Measurements from ENCODE around the gene MISP. TPM values are rescaled to one million over a fixed set of nuclear protein-coding genes. Genes with fewer than 3 reads are reported as not detected.

MISP gene
- total RNA-seq, 4 donors from 2014 or later = 197 to 501 (median 402) TPM

DNA sequence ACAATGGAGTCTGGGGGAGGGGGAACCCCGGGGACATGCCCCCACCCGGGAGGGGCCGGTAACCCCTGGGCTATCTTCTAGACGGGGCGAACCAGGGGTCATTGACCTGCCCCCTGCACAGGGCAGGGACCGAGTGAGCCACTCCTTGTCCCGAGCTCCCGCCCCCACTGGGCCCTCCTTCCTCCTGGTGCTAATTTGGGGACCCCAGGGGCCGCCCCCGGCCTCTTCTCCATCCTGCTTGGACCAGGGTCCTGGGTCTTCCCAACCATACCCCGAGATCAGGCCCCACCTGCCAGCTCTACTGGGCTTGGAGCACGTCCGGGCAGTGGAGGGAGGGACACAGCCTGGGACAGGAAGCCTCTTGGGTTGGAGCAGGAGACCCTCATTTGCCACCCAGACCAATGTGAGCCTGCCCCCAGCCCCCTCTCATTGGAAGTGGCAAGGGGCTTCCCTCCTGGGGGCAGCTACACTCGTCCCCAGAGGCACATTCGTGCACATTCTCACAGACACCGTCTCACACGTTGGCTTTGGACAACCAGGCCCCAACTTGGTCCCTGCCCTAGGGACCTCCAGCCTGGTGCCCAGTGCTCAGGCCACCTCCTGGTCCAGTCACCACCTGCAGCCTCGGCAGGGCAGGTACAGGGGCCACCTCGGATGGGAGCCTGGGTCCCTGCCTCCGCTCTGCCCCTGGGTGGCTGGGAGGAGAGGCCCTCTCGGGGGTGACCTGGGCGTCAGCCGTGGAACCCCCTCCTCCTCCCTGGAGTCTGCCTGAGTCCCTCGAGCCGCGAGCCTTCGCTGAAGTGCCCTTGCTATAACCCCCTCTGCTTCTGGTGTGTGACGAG is 3.3 kb upstream of the MISP start:
- Histone ChIP-seq H3K36me3 (no peaks in the 10 kb centered on the region), H3K4me3 (peak overlapping the region in 1 of 4 donors; percentile 44), H3K4me1 (peaks cover 0 to 43% (median 20%) of the 10 kb centered on the region in 4 donors), H3K27ac (peak overlapping the region; percentile 83 to 97 (median 95)), H3K9me3 (no peaks in the 10 kb centered on the region), H3K27me3 (peaks cover 3% of the 10 kb centered on the region)
- in situ Hi-C loops (cut with MboI; ENCODE audit: low pct_ligation_motif_present in 1 of 4, low pct_unique_long_range_greater_than_20kb in 1 of 4, low sequenced_read_pairs in 3 of 4) = no loop called here
- intact Hi-C loops (cut with DNase I; ENCODE audit: low total_unique reads) = no loop called here
- no peak for TF ChIP-seq POLR2AphosphoS5 (IDR thresholded peaks at IDR 0.05)
- no peak for TF ChIP-seq EP300 (IDR thresholded peaks at IDR 0.05; ENCODE audit: low read depth)
- TF ChIP-seq, protein P1, sequence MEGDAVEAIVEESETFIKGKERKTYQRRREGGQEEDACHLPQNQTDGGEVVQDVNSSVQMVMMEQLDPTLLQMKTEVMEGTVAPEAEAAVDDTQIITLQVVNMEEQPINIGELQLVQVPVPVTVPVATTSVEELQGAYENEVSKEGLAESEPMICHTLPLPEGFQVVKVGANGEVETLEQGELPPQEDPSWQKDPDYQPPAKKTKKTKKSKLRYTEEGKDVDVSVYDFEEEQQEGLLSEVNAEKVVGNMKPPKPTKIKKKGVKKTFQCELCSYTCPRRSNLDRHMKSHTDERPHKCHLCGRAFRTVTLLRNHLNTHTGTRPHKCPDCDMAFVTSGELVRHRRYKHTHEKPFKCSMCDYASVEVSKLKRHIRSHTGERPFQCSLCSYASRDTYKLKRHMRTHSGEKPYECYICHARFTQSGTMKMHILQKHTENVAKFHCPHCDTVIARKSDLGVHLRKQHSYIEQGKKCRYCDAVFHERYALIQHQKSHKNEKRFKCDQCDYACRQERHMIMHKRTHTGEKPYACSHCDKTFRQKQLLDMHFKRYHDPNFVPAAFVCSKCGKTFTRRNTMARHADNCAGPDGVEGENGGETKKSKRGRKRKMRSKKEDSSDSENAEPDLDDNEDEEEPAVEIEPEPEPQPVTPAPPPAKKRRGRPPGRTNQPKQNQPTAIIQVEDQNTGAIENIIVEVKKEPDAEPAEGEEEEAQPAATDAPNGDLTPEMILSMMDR (IDR thresholded peaks at IDR 0.05) = no peak
- TF ChIP-seq POLR2A (IDR thresholded peaks at IDR 0.05) = no peak
- no peak for DNase-seq
- WGBS, 2 donors (ENCODE audit: low coverage in 1 of 2) = 76% methylated on average over 25 of the region's 28 CpGs; no CpG with 5 or more reads in 1 of the 2 donors

DNA sequence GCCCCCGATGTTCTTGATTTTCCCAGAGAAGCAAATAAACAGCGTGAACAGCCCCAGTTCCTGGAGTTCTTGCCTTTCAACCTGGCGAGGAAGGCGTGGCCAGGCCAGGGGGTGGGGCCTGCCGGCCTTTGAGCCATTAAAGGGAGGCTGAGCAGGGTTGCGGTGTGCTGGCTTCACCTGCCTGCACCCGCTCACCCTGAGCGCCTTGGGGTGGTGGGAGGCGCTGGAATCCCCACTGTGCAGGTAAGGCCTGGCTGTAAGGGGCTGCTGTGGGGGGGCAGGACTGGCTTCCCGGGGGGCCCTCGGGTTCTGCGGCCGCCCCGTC is 2.7 kb upstream of the MISP start:
- intact Hi-C loops (cut with DNase I; ENCODE audit: low total_unique reads) = no loop called here
- Histone ChIP-seq H3K27me3 (peaks cover 3% of the 10 kb centered on the region), H3K27ac (peak overlapping the region; percentile 83 to 97 (median 95)), H3K36me3 (no peaks in the 10 kb centered on the region), H3K9me3 (no peaks in the 10 kb centered on the region), H3K4me1 (peaks cover 0 to 39% (median 23%) of the 10 kb centered on the region in 4 donors), H3K4me3 (peak overlapping the region in 2 of 4 donors; percentile 15 to 44)
- TF ChIP-seq POLR2A (IDR thresholded peaks at IDR 0.05) (peak; percentile 80), POLR2AphosphoS5 (IDR thresholded peaks at IDR 0.05) (peak; percentile 51 to 92 (median 84)), EP300 (IDR thresholded peaks at IDR 0.05; ENCODE audit: low read depth) (no peak)
- TF ChIP-seq, protein P1 (IDR thresholded peaks at IDR 0.05) = no peak
- DNase-seq = peak; percentile 88
- in situ Hi-C loops (cut with MboI; ENCODE audit: low pct_ligation_motif_present in 1 of 4, low pct_unique_long_range_greater_than_20kb in 1 of 4, low sequenced_read_pairs in 3 of 4) = no loop called here
- 63% methylated on average over 14 of the region's 14 CpGs; no CpG with 5 or more reads in 1 of the 2 donors for WGBS, 2 donors (ENCODE audit: low coverage in 1 of 2)

DNA sequence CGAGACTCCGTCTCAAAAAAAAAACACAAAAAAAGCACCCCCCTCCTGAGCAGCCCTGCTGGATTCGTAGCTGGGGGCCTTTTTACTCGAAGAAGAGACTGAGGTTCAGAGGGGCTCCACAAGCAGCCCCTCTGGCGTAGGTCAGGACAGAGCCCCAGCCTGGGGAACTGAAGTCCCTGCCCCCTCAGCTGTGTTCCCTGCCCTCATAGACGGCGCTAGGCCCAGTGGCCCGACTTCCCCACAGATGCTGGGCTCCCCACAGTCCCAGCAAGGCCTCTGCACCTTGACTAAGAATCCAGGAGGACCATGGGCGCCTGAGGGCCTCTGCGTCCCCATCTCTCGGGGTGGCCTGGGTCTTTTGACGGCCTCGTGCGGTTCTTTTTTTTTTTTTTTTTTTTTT is 1.1 kb upstream of the MISP start:
- H3K27ac ChIP-seq = peak overlapping the region; percentile 44 to 97 (median 95)
- in situ Hi-C loops (cut with MboI; ENCODE audit: low pct_ligation_motif_present in 1 of 4, low pct_unique_long_range_greater_than_20kb in 1 of 4, low sequenced_read_pairs in 3 of 4) = no loop called here
- peaks cover 3% of the 10 kb centered on the region for H3K27me3 ChIP-seq
- H3K9me3 ChIP-seq = no peaks in the 10 kb centered on the region
- 75 to 79% methylated on average over 6 to 14 of the region's 14 CpGs for WGBS, 2 donors (ENCODE audit: low coverage in 1 of 2)
- TF ChIP-seq EP300 (IDR thresholded peaks at IDR 0.05; ENCODE audit: low read depth) (no peak), POLR2AphosphoS5 (IDR thresholded peaks at IDR 0.05) (no peak), POLR2A (IDR thresholded peaks at IDR 0.05) (no peak)
- TF ChIP-seq, protein P1 (IDR thresholded peaks at IDR 0.05) = no peak
- no peaks in the 10 kb centered on the region for H3K36me3 ChIP-seq
- no peak for DNase-seq
- intact Hi-C loops (cut with DNase I; ENCODE audit: low total_unique reads) = no loop called here
- peaks cover 0 to 50% (median 37%) of the 10 kb centered on the region in 4 donors for H3K4me1 ChIP-seq
- H3K4me3 ChIP-seq = peak overlapping the region in 1 of 4 donors; percentile 44

DNA sequence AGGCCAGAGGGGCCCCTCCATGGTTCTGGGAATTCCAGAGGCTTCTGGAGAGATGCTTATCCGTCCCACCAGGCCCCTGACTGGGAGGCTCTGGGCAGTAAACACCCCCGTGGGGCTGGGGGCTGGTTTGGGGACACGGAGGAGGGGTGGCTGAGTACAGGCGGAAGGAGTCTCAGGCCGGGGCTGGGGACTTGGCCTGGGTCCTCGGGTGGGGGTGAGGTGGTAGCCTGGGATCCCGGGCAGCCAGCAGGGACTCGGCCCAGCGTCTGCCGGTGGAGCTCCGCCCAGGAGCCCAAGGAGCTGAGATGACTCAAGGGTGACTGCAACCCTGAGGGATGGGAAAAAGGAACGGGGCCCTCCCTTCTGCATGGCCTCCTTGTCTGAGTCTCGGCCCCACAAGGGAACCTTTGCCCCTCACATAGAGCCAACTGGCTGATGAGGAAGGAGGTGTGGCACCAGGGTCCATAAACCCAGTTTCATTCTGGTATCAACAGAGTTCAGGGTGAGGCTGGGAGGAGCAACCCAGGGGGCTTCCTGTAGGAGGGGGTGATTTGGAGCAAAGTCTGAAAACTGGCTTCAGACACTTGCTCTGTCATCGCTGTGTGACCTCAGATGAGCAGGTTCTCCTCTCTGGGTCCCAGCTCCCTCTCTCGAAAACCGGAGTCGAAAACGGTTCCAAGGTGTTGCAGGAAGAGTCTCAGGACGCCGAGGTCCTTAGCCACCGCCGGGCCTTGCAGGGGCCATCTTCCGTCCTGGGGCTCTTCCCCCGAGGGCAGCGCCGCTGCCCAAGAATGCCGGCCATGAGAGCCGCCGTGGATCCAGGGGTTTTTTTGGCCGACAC is 809 bp downstream of the MISP start:
- intact Hi-C loops (cut with DNase I; ENCODE audit: low total_unique reads) = no loop called here
- in situ Hi-C loops (cut with MboI; ENCODE audit: low pct_ligation_motif_present in 1 of 4, low pct_unique_long_range_greater_than_20kb in 1 of 4, low sequenced_read_pairs in 3 of 4) = no loop called here

More for the DNA sequence above, 809 bp downstream of the MISP start:
- DNase-seq = peak; percentile 91
- H3K4me3 ChIP-seq = peak overlapping the region; percentile 9 to 58 (median 53)
- H3K27ac ChIP-seq = peak overlapping the region; percentile 93 to 97 (median 96)
- H3K36me3 ChIP-seq = no peaks in the 10 kb centered on the region
- WGBS, 2 donors (ENCODE audit: low coverage in 1 of 2) = 27 to 45% methylated on average over 2 to 30 of the region's 30 CpGs
- H3K9me3 ChIP-seq = no peaks in the 10 kb centered on the region
- TF ChIP-seq EP300 (IDR thresholded peaks at IDR 0.05; ENCODE audit: low read depth) = peak; percentile 45
- TF ChIP-seq POLR2A (IDR thresholded peaks at IDR 0.05) = peak; percentile 83
- TF ChIP-seq, protein P1 (IDR thresholded peaks at IDR 0.05) = no peak
- TF ChIP-seq POLR2AphosphoS5 (IDR thresholded peaks at IDR 0.05) = peak; percentile 52 to 90 (median 89)
- H3K27me3 ChIP-seq = peaks cover 3% of the 10 kb centered on the region
- H3K4me1 ChIP-seq = peaks cover 0 to 59% (median 45%) of the 10 kb centered on the region in 4 donors

Measured in transverse colon (tissue), 4 donors.